ENCODE data around the gene CHAMP1.

DNA sequence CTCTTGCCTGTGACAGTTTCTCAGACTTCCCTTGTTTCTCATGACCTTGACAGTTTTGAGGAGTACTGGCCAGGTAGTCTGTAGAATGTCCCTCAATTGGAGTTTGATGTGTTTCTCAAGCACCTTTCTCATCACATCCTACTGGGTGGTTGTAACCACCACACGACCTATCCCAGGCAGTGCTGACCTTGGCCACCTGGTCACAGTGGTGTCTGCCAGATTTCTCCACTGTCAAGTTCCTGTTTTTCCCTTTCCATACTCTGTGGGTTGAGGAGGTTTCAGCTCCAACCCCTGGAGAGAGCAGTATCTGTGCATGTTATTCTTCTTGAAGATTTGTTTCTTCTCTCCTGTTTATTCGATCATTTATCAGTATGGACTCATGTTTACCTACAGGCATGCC is 41.3 kb upstream of the CHAMP1 start:
- TF ChIP-seq, protein P1, sequence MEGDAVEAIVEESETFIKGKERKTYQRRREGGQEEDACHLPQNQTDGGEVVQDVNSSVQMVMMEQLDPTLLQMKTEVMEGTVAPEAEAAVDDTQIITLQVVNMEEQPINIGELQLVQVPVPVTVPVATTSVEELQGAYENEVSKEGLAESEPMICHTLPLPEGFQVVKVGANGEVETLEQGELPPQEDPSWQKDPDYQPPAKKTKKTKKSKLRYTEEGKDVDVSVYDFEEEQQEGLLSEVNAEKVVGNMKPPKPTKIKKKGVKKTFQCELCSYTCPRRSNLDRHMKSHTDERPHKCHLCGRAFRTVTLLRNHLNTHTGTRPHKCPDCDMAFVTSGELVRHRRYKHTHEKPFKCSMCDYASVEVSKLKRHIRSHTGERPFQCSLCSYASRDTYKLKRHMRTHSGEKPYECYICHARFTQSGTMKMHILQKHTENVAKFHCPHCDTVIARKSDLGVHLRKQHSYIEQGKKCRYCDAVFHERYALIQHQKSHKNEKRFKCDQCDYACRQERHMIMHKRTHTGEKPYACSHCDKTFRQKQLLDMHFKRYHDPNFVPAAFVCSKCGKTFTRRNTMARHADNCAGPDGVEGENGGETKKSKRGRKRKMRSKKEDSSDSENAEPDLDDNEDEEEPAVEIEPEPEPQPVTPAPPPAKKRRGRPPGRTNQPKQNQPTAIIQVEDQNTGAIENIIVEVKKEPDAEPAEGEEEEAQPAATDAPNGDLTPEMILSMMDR (IDR thresholded peaks at IDR 0.05), result no peak
- TF ChIP-seq EZH2phosphoT487 (IDR thresholded peaks at IDR 0.05), result no peak
- TF ChIP-seq EZH2 (IDR thresholded peaks at IDR 0.05), result no peak
